Adrenal gland (tissue), 12 donors: ENCODE measurements around the gene MBD3. TPM values are rescaled to one million over a fixed set of nuclear protein-coding genes. Genes with fewer than 3 reads are reported as not detected.

Experiments used
- DNase-seq, 7 donors: peaks; one replicate each; pipeline ENCODE4 v3.0.0-alpha.2; 2019 to 2020
- H3K27ac ChIP-seq, 5 donors: fragments of 200-600 bp; sonication (generic) in 4 of 5; 1 replicate in 3 of 5; 2 replicates in 2 of 5; pipeline versions ENCODE4 v1.5.1 to v1.8.0; 2016 to 2020; ENCODE audit warnings: mild to moderate bottlenecking in 1 of 5
- H3K27me3 ChIP-seq: fragments of 200-600 bp; 2 replicates; pipeline ENCODE4 v1.8.0; 2021
- H3K36me3 ChIP-seq, 2 donors: fragments of 200-600 bp; replicated peaks in 1 of 2; 1 replicate in 1 of 2; 2 replicates in 1 of 2; pipeline versions ENCODE4 v1.5.1 to v1.8.0; 2018 to 2022
- H3K4me1 ChIP-seq, 2 donors: fragments of 200-600 bp; replicated peaks in 1 of 2; 1 replicate in 1 of 2; 2 replicates in 1 of 2; pipeline versions ENCODE4 v1.5.1 to v1.8.0; 2018 to 2021
- H3K4me3 ChIP-seq, 4 donors: fragments of 200-600 bp; sonication (generic) in 3 of 4; one replicate each; pipeline ENCODE4 v1.5.1; 2016 to 2018
- H3K9me3 ChIP-seq, 3 donors: fragments of 200-600 bp; sonication (generic) in 1 of 3; replicated peaks in 1 of 3; 1 replicate in 2 of 3; 2 replicates in 1 of 3; pipeline versions ENCODE4 v1.5.1 to v1.8.0; 2016 to 2021
- POLR2A ChIP-seq, 2 donors: fragments of 450-650 bp; IDR thresholded peaks; one replicate each; pipeline ENCODE4 v1.6.1; 2017; ENCODE audit warnings: antibody characterized with exemption in 2 of 2, mild to moderate bottlenecking in 2 of 2, moderate library complexity in 1 of 2
- WGBS, 4 donors: extraction: QIAGEN DNeasy Blood & Tissue Kit in 2 of 4; methylation state at CpG; one replicate each; pipeline versions ENCODE4 v1.1.5 to v1.1.7; 2013 to 2017; 5-methylcytosine and 5-hydroxymethylcytosine counted together
- intact Hi-C, 2 donors: fragments of 100-400 bp; cut with DNase I; formaldehyde crosslinking; loops; one replicate each; pipeline versions ENCODE4 v1.14.1 to v1.15.0; 2022 to 2023
- polyA plus RNA-seq, 3 donors: library from polyadenylated mRNA; stranded (reverse); fragments of 200-250 nt in 2 of 3; fragments of 350-450 nt in 1 of 3; fragmentation: Illumina TruSeq in 1 of 3; extraction: RNeasy Lipid Tissue Mini Kit (QIAGEN cat#74804) in 1 of 3; gene quantifications; one replicate each; pipeline ENCODE4 v1.2.3, GENCODE V29; 2013 to 2014
- total RNA-seq, 9 donors: library from RNA; depleted of rRNA in 4 of 9; stranded (reverse); fragments of >200 nt in 4 of 9; fragments of 120-200 nt in 1 of 9; fragmentation: NEBNext Ultra II Directional in 1 of 9; extraction: Animal tissue kit (Norgen Biotek cat#: 25700) in 1 of 9; gene quantifications; one replicate each; pipeline versions ENCODE4 v1.1.0 to v1.2.4, GENCODE V29; 2013 to 2023
- TF ChIP-seq, protein P1 (sequence below), 6 experiments: fragments of 450-650 bp in 4 of 6; fragments of 200-600 bp in 2 of 6; sonication (generic) in 1 of 6; IDR thresholded peaks; 1 replicate in 5 of 6; 2 replicates in 1 of 6; pipeline versions ENCODE4 v1.5.1 to v1.8.0; 2016 to 2021; ENCODE audit warnings: antibody characterized with exemption in 6 of 6, mild to moderate bottlenecking in 2 of 6, moderate library complexity in 1 of 6
- donor health status: healthy with polysubstance abuse.
- donor health status: Bipolar disorder and iron deficiency.
- donor health status: DM: yes; HTN: yes; CAD: no.
- donor health status: DM: no; HTN: no; CAD: no.
- donor health status: DM: no; HTN: no; CAD: no.
- donor health status: DM: yes; HTN: yes; CAD: no.

Gene MBD3
- total and polyA plus RNA-seq, 12 donors: 3.5 to 221 (median 94.0) TPM

DNA sequence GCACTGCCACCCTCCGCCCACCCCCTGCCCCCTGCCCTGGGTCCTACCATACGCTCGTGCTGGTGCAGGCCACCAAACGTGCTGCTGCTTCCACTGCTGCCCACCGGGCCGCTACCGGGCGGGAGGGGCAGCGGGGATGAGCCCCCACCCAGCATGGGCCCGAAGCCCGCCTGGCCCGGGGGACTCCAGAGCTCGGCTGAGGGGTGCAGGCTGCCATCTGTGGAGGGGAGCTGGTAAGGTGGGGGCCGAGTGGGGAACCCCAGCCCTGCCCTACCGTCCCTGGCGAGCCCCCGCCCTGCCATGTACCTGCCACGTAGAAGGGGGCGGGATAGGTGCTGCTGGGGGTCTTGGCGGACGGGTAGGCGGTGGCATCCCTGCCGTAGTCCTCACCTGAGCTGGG lies 29.3 kb upstream of the MBD3 start:
- intact Hi-C loops: no loop called here
- Histone ChIP-seq H3K27me3 (no peaks in the 10 kb centered on the region), H3K36me3 (peaks cover 0 to 10% of the 10 kb centered on the region in 2 donors), H3K27ac (no peak overlapping the region), H3K4me3 (no peak overlapping the region), H3K4me1 (no peaks in the 10 kb centered on the region), H3K9me3 (no peaks in the 10 kb centered on the region)
- no peak for DNase-seq
- WGBS, 4 donors: 72 to 94% (median 90%) methylated on average over 3 to 23 of the region's 23 CpGs; no CpG with 5 or more reads in 1 of the 4 donors
- TF ChIP-seq POLR2A (IDR thresholded peaks at IDR 0.05): no peak

DNA sequence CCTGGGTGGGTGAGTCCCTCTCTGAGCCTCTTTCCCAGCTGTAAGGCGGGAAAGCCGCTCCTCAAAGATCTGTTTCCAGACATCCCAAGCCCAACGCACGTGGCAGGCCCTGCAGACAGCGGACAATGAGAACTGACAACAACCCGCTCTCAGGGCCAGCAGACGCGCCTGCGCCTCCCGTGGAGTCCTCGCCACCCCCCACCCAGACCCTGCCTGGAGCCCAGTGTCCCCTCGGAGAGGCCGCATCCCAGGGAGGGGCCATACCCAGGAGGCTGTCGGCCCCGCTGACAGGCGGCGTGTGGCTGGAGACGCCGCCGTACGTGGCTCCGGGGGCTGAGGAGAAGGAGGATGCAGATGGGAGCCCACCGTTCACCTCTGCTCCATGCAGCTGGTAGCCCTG lies 28.9 kb upstream of the MBD3 start:
- 92 to 98% (median 95%) methylated on average over 21 to 23 of the region's 23 CpGs for WGBS, 4 donors
- H3K4me1 ChIP-seq: no peaks in the 10 kb centered on the region
- H3K9me3 ChIP-seq: no peaks in the 10 kb centered on the region
- TF ChIP-seq, protein P1, sequence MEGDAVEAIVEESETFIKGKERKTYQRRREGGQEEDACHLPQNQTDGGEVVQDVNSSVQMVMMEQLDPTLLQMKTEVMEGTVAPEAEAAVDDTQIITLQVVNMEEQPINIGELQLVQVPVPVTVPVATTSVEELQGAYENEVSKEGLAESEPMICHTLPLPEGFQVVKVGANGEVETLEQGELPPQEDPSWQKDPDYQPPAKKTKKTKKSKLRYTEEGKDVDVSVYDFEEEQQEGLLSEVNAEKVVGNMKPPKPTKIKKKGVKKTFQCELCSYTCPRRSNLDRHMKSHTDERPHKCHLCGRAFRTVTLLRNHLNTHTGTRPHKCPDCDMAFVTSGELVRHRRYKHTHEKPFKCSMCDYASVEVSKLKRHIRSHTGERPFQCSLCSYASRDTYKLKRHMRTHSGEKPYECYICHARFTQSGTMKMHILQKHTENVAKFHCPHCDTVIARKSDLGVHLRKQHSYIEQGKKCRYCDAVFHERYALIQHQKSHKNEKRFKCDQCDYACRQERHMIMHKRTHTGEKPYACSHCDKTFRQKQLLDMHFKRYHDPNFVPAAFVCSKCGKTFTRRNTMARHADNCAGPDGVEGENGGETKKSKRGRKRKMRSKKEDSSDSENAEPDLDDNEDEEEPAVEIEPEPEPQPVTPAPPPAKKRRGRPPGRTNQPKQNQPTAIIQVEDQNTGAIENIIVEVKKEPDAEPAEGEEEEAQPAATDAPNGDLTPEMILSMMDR (IDR thresholded peaks at IDR 0.05): no peak
- TF ChIP-seq POLR2A (IDR thresholded peaks at IDR 0.05): no peak
- no peak overlapping the region for H3K27ac ChIP-seq
- no peak for DNase-seq
- intact Hi-C loops: no loop called here
- H3K27me3 ChIP-seq: no peaks in the 10 kb centered on the region
- H3K4me3 ChIP-seq: no peak overlapping the region
- peaks cover 0 to 10% of the 10 kb centered on the region in 2 donors for H3K36me3 ChIP-seq

DNA sequence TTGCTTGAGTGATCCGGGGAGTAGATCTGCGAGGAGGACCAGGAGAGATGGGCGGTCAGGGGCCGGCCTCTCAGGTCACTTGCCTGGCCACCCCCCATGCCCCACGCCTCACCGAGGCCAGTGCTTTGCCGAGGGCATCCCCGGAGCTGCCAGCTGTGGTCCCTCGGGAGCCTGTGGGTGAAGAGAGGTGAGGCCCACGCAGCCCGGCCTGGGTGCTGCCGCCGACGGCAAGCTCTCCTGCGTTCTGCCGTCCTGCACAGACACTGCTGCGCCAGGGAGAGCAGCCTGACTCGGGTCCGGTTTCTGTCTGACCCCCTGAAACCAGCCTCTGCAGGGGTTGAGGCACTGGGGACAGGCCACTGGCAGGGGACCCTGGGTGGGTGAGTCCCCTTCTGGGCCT lies 28.4 kb upstream of the MBD3 start:
- H3K4me1 ChIP-seq: no peaks in the 10 kb centered on the region
- no peaks in the 10 kb centered on the region for H3K27me3 ChIP-seq
- no peak overlapping the region for H3K27ac ChIP-seq
- no peak overlapping the region for H3K4me3 ChIP-seq
- peaks cover 0 to 10% of the 10 kb centered on the region in 2 donors for H3K36me3 ChIP-seq
- no peak for DNase-seq
- TF ChIP-seq POLR2A (IDR thresholded peaks at IDR 0.05): no peak
- TF ChIP-seq, protein P1 (IDR thresholded peaks at IDR 0.05): no peak
- 92 to 94% (median 93%) methylated on average over 3 to 19 of the region's 19 CpGs for WGBS, 4 donors
- intact Hi-C loops: no loop called here
- H3K9me3 ChIP-seq: no peaks in the 10 kb centered on the region

DNA sequence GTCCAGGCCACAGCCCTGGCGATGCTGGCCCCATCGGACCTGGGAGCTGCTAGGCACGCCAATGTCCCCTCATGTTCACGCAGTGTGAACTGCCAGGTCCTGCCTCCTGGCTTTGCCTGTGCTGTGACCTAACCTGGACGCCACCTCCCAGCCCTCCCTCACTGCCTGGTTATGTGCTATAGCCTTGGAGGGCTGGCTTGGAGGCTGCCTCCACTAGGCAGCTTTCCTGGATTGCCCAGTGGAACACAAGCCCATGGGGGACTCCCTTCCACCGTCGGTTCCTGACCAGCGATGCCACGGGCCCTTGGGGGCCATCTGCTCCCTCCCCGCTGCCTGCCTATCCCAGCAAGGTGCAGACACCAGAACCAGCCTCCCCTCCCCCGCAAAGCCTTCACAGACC lies 27.8 kb upstream of the MBD3 start:
- H3K4me1 ChIP-seq: no peaks in the 10 kb centered on the region
- H3K9me3 ChIP-seq: no peaks in the 10 kb centered on the region
- H3K27me3 ChIP-seq: no peaks in the 10 kb centered on the region
- TF ChIP-seq POLR2A (IDR thresholded peaks at IDR 0.05): no peak
- TF ChIP-seq, protein P1 (IDR thresholded peaks at IDR 0.05): no peak
- intact Hi-C loops: no loop called here
- H3K4me3 ChIP-seq: no peak overlapping the region
- peaks cover 0 to 12% of the 10 kb centered on the region in 2 donors for H3K36me3 ChIP-seq
- WGBS, 4 donors: 91 to 97% (median 94%) methylated on average over 10 to 11 of the region's 11 CpGs; no CpG with 5 or more reads in 1 of the 4 donors
- DNase-seq: no peak
- no peak overlapping the region for H3K27ac ChIP-seq

DNA sequence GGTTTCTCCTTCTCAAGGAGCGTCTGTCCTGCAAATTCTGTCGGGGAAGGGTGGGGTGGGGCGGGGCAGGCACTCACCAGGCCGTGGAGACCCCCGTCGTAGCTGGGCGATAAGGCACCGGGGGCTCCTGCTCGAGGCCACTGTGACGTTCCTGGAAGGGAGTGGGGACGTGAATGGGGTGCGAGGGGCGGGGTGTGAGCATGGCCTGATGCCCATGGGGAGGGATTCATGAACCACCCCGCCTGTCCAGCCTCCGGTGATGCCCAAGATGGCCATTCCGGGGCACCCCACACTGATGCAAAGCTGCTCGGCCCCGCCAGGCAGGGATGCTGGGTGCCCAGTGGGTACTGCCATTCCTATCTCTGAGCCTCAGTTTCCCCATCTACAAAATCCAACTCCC lies 27.0 kb upstream of the MBD3 start:
- no peak overlapping the region for H3K4me3 ChIP-seq
- no peak for DNase-seq
- no peak overlapping the region for H3K27ac ChIP-seq
- WGBS, 4 donors: 92 to 97% (median 94%) methylated on average over 10 to 18 of the region's 18 CpGs
- H3K9me3 ChIP-seq: no peaks in the 10 kb centered on the region
- H3K27me3 ChIP-seq: no peaks in the 10 kb centered on the region
- no peak for TF ChIP-seq POLR2A (IDR thresholded peaks at IDR 0.05)
- TF ChIP-seq, protein P1 (IDR thresholded peaks at IDR 0.05): no peak
- H3K36me3 ChIP-seq: peaks cover 0 to 20% of the 10 kb centered on the region in 2 donors
- intact Hi-C loops: no loop called here
- H3K4me1 ChIP-seq: no peaks in the 10 kb centered on the region
